B cell (primary cell): ENCODE measurements around the gene GEMIN5.

Source experiments
- EZH2 ChIP-seq: IDR thresholded peaks from 2 replicates; pipeline ENCODE4 v1.6.1; 2012; ENCODE audit warnings: borderline replicate concordance, low read depth, mild to moderate bottlenecking, moderate library complexity, low read length; ENCODE audit not compliant: insufficient read depth, poor library complexity, severe bottlenecking
- TF ChIP-seq, protein P1 (sequence below): fragments of 200-600 bp; IDR thresholded peaks from one replicate; pipeline ENCODE4 v1.8.0; 2022; ENCODE audit warnings: antibody characterized with exemption, mild to moderate bottlenecking

DNA sequence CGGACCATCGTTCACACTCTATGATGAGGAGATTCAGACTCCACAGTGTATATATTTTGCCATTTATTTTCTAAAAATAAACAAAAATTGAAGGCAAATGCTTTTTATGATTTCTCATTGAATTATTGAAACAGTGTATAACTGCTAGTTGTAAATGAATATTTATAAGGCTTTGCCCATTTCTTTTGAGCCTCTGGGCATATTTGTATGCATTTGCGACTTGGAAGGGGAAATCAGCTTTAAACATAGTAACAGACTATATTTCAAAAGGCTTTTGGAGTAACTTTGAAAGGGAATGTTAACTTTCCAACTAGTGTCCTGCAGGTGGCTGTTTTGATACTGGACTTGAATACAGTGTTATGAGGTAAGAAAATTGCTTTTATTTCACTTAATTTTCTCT lies 28.9 kb upstream of the GEMIN5 start:
- TF ChIP-seq, protein P1, sequence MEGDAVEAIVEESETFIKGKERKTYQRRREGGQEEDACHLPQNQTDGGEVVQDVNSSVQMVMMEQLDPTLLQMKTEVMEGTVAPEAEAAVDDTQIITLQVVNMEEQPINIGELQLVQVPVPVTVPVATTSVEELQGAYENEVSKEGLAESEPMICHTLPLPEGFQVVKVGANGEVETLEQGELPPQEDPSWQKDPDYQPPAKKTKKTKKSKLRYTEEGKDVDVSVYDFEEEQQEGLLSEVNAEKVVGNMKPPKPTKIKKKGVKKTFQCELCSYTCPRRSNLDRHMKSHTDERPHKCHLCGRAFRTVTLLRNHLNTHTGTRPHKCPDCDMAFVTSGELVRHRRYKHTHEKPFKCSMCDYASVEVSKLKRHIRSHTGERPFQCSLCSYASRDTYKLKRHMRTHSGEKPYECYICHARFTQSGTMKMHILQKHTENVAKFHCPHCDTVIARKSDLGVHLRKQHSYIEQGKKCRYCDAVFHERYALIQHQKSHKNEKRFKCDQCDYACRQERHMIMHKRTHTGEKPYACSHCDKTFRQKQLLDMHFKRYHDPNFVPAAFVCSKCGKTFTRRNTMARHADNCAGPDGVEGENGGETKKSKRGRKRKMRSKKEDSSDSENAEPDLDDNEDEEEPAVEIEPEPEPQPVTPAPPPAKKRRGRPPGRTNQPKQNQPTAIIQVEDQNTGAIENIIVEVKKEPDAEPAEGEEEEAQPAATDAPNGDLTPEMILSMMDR = no peak
- no peak for TF ChIP-seq EZH2
